ENCODE measurements around the gene CDK17.
"Not testable (repeated sequence)": the region's sequence is repeated elsewhere in the genome, so short reads cannot be mapped to it uniquely, and the experiment has no call there.

The CDK17 gene

DNA sequence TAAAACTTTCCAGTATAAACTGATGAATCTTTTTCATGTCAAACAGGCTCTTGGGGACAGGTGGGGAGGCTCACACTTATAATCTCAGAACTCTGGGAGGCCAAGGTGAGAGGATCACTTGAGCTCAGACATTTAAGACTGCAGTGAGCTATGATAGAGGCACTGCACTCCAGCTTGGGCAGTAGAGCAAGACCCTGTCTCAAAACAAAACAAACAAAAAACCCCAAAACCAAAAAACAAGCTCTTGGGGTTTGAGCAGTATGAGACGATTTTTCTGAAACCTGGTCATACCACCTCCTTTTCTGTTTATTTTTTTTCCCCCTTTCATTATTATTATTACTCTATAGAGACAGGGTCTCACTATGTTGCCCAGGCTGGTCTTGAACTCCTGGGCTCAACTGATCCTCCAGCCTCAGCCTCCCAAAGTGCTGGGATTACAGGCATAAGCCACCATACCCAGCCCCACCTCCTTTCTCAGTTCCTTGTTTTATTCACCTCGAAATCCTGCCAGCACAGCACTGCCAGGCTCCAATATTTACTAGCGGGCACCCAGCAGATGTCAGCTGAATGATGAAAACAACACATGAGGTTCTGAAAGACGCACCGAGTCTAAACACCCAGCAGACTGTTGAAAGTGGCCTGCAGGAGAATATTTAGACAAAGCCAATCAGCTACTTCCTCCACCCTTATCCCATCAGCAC lies 19.5 kb upstream of the CDK17 start:
- no peak for TF ChIP-seq OSR1 (CRISPR knock-in tag; IDR thresholded peaks at IDR 0.05)
- no peak for TF ChIP-seq ZC3H10 (CRISPR knock-in tag; IDR thresholded peaks at IDR 0.05)
- TF ChIP-seq ARNTL (CRISPR knock-in tag; IDR thresholded peaks at IDR 0.05; ENCODE audit: borderline replicate concordance, low read depth), result no peak
- TF ChIP-seq, protein P1, sequence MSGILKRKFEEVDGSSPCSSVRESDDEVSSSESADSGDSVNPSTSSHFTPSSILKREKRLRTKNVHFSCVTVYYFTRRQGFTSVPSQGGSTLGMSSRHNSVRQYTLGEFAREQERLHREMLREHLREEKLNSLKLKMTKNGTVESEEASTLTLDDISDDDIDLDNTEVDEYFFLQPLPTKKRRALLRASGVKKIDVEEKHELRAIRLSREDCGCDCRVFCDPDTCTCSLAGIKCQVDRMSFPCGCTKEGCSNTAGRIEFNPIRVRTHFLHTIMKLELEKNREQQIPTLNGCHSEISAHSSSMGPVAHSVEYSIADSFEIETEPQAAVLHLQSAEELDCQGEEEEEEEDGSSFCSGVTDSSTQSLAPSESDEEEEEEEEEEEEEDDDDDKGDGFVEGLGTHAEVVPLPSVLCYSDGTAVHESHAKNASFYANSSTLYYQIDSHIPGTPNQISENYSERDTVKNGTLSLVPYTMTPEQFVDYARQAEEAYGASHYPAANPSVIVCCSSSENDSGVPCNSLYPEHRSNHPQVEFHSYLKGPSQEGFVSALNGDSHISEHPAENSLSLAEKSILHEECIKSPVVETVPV (CRISPR knock-in tag; IDR thresholded peaks at IDR 0.05), result no peak
- TF ChIP-seq PPARA (CRISPR knock-in tag; IDR thresholded peaks at IDR 0.05; ENCODE audit: borderline replicate concordance), result no peak
- no peak for TF ChIP-seq ZFP3 (CRISPR knock-in tag; IDR thresholded peaks at IDR 0.05)
- TF ChIP-seq, protein P2, sequence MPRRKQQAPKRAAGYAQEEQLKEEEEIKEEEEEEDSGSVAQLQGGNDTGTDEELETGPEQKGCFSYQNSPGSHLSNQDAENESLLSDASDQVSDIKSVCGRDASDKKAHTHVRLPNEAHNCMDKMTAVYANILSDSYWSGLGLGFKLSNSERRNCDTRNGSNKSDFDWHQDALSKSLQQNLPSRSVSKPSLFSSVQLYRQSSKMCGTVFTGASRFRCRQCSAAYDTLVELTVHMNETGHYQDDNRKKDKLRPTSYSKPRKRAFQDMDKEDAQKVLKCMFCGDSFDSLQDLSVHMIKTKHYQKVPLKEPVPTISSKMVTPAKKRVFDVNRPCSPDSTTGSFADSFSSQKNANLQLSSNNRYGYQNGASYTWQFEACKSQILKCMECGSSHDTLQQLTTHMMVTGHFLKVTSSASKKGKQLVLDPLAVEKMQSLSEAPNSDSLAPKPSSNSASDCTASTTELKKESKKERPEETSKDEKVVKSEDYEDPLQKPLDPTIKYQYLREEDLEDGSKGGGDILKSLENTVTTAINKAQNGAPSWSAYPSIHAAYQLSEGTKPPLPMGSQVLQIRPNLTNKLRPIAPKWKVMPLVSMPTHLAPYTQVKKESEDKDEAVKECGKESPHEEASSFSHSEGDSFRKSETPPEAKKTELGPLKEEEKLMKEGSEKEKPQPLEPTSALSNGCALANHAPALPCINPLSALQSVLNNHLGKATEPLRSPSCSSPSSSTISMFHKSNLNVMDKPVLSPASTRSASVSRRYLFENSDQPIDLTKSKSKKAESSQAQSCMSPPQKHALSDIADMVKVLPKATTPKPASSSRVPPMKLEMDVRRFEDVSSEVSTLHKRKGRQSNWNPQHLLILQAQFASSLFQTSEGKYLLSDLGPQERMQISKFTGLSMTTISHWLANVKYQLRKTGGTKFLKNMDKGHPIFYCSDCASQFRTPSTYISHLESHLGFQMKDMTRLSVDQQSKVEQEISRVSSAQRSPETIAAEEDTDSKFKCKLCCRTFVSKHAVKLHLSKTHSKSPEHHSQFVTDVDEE (CRISPR knock-in tag; IDR thresholded peaks at IDR 0.05), result no peak
- TF ChIP-seq TCF4 (CRISPR knock-in tag; IDR thresholded peaks at IDR 0.05; ENCODE audit: borderline replicate concordance), result no peak
- no peak for TF ChIP-seq GLIS3 (CRISPR knock-in tag; IDR thresholded peaks at IDR 0.05)
- no peak for TF ChIP-seq ZNF565 (CRISPR knock-in tag; conservative IDR thresholded peaks at IDR 0.05; ENCODE audit: low read depth)
- no peak for TF ChIP-seq ZNF8 (CRISPR knock-in tag; IDR thresholded peaks at IDR 0.05)
- no peak for TF ChIP-seq CSDC2 (CRISPR knock-in tag; IDR thresholded peaks at IDR 0.05)
- no peak for TF ChIP-seq ESRRG (CRISPR knock-in tag; IDR thresholded peaks at IDR 0.05)
- TF ChIP-seq, protein P3, sequence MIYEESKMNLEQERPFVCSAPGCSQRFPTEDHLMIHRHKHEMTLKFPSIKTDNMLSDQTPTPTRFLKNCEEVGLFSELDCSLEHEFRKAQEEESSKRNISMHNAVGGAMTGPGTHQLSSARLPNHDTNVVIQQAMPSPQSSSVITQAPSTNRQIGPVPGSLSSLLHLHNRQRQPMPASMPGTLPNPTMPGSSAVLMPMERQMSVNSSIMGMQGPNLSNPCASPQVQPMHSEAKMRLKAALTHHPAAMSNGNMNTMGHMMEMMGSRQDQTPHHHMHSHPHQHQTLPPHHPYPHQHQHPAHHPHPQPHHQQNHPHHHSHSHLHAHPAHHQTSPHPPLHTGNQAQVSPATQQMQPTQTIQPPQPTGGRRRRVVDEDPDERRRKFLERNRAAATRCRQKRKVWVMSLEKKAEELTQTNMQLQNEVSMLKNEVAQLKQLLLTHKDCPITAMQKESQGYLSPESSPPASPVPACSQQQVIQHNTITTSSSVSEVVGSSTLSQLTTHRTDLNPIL (CRISPR knock-in tag; IDR thresholded peaks at IDR 0.05; ENCODE audit: low read depth), result no peak
- TF ChIP-seq SNAI2 (CRISPR knock-in tag; IDR thresholded peaks at IDR 0.05), result no peak
- ATAC-seq, result no peak

DNA sequence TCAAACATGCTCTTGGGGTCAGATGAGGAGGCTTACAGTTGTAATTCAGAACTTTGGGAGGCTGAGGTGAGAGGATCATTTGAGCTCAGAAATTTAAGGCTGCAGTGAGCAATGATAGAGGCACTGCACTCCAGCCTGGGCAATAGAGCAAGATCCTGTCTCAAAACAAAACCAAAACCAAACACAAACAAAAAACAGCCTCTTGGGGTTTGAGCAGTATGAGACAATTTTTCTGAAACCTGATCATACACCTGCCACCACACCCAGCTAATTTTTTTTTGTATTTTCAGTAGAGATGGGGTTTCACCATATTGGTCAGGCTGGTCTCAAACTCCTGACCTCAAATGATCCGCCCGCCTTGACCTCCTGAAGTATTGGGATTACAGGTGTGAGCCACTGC lies 17.4 kb upstream of the CDK17 start:
- not testable (repeated sequence) for ATAC-seq

DNA sequence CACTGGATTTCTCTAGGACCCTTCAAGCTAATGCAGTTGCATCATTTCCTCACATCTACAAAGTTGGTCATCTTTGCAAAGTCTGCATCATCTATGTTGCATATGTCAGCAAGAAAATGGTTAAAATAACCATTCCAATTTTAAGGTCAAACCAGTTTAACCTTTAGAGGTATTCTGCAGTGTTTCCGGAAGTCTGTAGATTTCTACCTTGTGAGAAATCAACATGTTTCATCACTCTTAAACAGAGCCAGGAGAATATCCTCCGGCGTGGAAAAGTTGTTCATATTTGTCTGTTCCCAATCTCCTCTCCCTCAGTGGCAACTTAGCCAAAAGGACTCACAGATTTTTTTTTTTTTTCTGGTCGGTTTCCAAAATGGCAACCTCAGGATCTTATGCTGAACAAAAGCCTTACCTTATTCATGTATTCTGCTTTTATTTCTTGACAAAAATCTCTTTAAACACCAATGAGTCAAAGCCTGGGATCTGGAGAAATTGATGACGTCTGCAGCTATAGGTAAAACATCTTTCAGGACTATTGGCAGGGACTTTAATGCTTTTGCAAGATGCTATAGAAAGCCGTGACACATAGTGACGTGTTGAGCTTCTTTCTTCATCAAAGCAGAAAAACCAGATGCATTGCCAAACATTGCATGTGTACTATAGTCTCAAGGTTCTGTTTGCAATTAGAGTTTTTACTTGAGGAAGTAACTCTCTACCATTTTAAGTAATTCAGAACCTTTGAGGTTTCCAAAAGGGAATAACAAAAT lies 16.0 kb upstream of the CDK17 start:
- no peak; the same call in 2 of the 3 replicates for ATAC-seq
- no peak for TF ChIP-seq TOX (CRISPR knock-in tag; IDR thresholded peaks at IDR 0.05; ENCODE audit: borderline replicate concordance)
- TF ChIP-seq, protein P2 (CRISPR knock-in tag; IDR thresholded peaks at IDR 0.05), result no peak
- no peak for TF ChIP-seq SNAI2 (CRISPR knock-in tag; IDR thresholded peaks at IDR 0.05)
- TF ChIP-seq ZFP3 (CRISPR knock-in tag; IDR thresholded peaks at IDR 0.05), result no peak
- TF ChIP-seq RARB (CRISPR knock-in tag; IDR thresholded peaks at IDR 0.05), result no peak
- TF ChIP-seq ESRRG (CRISPR knock-in tag; IDR thresholded peaks at IDR 0.05), result no peak
- no peak for TF ChIP-seq ZNF565 (CRISPR knock-in tag; conservative IDR thresholded peaks at IDR 0.05; ENCODE audit: low read depth)
- no peak for TF ChIP-seq ARNTL (CRISPR knock-in tag; IDR thresholded peaks at IDR 0.05; ENCODE audit: borderline replicate concordance, low read depth)
- no peak for TF ChIP-seq ZC3H10 (CRISPR knock-in tag; IDR thresholded peaks at IDR 0.05)

DNA sequence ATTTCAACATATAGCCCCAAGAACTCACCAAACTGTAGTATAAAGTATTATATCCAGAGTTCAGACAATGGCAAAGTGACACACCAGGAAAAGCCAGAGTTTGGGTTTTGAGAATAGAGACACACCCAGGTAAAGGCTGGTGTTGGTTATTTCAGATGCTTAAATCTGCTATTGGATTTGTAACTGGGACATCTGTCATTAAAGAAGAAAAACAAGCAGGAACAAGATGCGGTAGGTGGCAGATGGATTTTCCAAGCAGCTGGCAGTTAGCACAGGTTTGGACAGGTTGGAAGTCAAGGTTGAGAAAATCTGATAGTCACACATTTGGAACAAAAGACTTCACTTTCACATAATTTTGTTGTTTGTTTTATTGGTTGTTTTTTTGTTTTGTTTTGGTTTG lies 14.4 kb upstream of the CDK17 start:
- no peak for ATAC-seq
- TF ChIP-seq RARB (CRISPR knock-in tag; IDR thresholded peaks at IDR 0.05) (no peak), ZNF70 (CRISPR knock-in tag; IDR thresholded peaks at IDR 0.05) (no peak), ZNF565 (CRISPR knock-in tag; conservative IDR thresholded peaks at IDR 0.05; ENCODE audit: low read depth) (no peak), ZFP30 (CRISPR knock-in tag; IDR thresholded peaks at IDR 0.05) (no peak), OSR1 (CRISPR knock-in tag; IDR thresholded peaks at IDR 0.05) (no peak), CSDC2 (CRISPR knock-in tag; IDR thresholded peaks at IDR 0.05) (no peak), SNAI2 (CRISPR knock-in tag; IDR thresholded peaks at IDR 0.05) (no peak), TCF4 (CRISPR knock-in tag; IDR thresholded peaks at IDR 0.05; ENCODE audit: borderline replicate concordance) (no peak), BACH2 (CRISPR knock-in tag; IDR thresholded peaks at IDR 0.05; ENCODE audit: borderline replicate concordance) (no peak), PPARA (CRISPR knock-in tag; IDR thresholded peaks at IDR 0.05; ENCODE audit: borderline replicate concordance) (no peak), ZC3H10 (CRISPR knock-in tag; IDR thresholded peaks at IDR 0.05) (no peak), ESRRG (CRISPR knock-in tag; IDR thresholded peaks at IDR 0.05) (no peak), ZNF8 (CRISPR knock-in tag; IDR thresholded peaks at IDR 0.05) (no peak)
- TF ChIP-seq, protein P1 (CRISPR knock-in tag; IDR thresholded peaks at IDR 0.05), result no peak
- TF ChIP-seq, protein P4, sequence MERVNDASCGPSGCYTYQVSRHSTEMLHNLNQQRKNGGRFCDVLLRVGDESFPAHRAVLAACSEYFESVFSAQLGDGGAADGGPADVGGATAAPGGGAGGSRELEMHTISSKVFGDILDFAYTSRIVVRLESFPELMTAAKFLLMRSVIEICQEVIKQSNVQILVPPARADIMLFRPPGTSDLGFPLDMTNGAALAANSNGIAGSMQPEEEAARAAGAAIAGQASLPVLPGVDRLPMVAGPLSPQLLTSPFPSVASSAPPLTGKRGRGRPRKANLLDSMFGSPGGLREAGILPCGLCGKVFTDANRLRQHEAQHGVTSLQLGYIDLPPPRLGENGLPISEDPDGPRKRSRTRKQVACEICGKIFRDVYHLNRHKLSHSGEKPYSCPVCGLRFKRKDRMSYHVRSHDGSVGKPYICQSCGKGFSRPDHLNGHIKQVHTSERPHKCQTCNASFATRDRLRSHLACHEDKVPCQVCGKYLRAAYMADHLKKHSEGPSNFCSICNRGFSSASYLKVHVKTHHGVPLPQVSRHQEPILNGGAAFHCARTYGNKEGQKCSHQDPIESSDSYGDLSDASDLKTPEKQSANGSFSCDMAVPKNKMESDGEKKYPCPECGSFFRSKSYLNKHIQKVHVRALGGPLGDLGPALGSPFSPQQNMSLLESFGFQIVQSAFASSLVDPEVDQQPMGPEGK (CRISPR knock-in tag; IDR thresholded peaks at IDR 0.05; ENCODE audit: borderline replicate concordance), result no peak
